ENCODE results near the gene IQCK.

DNA sequence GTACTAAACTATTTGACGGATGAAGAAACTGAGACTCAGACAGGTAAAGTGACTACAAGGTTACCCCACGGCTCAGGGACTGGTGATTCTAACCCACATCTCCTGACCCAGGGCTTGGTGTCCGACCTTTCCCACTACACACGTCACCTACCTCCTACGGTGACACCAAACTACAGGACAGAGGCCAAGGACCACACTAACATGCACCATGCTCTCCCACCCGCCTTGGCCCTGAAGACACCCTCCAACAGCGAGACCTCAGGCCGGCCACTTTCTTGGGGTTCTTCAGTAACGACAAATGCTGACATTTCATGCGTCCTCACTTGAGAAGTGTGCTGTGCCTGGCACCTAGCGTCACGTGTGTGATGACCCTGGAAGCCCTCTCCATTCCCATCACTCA is 6.4 kb upstream of the IQCK start:
- TF ChIP-seq CTCF (IDR thresholded peaks at IDR 0.05; ENCODE audit: insufficient read depth, low read length, poor library complexity, severe bottlenecking) (no peak), EZH2phosphoT487 (conservative IDR thresholded peaks at IDR 0.05; ENCODE audit: low read length) (no peak)

Data from SU-DHL-6 (cell line).